Right ventricle myocardium superior (tissue), 1 donor: Measurements from ENCODE around the gene ZNRD2. TPM values are rescaled to one million over a fixed set of nuclear protein-coding genes. Genes with fewer than 3 reads are reported as not detected.
"Not testable (repeated sequence)": the region's sequence is repeated elsewhere in the genome, so short reads cannot be mapped to it uniquely, and the experiment has no call there.

Experiments
- ATAC-seq: fragments of 200-7000 bp; cut with Tn5 transposase; one replicate; pipeline ENCODE4 v1.9.1; 2020; ENCODE audit warnings: mild to moderate bottlenecking; ENCODE audit not compliant: poor library complexity
- DNase-seq: peaks from one replicate; pipeline ENCODE4 v3.0.0-alpha.2; 2020
- intact Hi-C: fragments of 100-400 bp; cut with DNase I; formaldehyde crosslinking; loops from one replicate; pipeline ENCODE4 v1.11.2; 2022
- total RNA-seq: library from RNA; stranded (reverse); fragmentation: NEBNext Ultra II Directional; extraction: Animal tissue kit (Norgen Biotek cat#: 25700); gene quantifications from one replicate; pipeline ENCODE4 v1.2.1, GENCODE V29; 2021
- donor health status: DM: no; HTN: yes; CAD: no; lungs with severe emphysema.

The ZNRD2 gene
- total RNA-seq, 1 donor from 2014 or later = 23.2 TPM

DNA sequence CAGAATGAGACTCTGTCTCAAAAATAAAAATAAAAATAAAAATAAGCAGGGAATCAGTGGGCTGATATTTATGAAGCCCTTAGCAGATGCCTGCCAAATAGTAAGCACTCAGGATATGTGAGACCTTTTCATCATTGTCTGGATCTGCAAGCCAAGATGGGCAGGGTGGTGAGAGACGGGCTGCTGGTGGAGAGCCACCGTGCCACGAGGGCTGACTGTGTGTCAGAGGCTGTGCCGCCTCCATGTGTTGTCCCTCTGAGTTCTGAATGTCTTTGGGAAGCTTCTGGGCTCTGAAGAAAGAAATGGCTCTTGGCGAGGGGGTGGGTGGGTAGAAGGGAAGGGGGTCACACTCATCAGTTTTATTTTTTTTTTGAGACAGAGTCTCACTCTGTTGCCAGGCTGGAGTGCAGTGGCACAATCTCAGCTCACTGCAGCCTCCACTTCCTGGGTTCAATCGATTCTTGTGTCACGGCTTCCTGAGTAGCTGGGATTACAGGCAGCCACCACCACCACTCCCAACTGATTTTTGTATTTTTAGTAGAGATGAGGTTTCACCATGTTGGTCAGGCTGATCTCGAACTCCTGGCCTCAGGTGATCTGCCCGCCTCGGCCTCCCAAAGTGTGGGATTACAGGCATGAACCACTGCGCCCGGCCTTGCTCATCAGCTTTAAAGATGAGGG, 5.3 kb upstream of the ZNRD2 start:
- ATAC-seq, DNase-seq, intact Hi-C loops: not testable (repeated sequence)

DNA sequence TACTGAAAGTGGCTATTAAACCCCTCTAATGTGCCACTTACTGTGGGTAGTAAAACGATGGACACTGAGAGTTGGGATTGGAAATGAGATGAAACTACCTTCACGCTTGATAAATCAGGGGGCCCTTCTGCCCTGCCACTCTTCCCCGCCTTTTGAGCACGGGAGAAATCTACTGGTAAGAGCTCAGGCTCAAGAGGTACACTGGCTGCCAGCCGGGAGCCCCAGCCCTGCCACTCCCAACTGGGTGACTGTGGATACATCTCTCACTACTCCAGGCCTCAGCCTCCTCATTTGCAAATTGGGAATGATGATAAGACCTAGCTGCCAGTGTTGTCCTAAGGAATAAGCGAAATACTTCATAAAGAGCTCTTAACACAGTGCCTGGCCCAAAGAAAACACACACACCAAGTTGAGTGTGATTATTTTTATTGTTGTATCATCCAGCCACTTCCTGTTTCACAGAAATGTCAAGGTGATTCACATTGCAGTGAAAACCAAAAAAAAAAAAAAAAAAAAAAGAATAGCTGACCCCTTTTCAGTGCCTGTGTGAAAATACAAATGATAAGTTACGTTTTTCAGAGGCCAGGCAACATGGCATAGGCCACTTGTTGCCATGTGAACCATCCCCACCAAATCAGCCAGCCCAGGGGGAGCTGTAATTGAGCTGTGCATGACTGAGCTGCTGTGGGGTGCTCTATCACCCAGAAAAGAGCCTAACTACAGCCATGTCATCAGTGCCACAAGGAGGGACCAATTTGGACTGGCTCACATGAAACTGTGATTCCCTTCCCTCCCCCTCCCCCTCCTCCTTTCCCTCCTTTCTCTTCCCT, 4.4 kb upstream of the ZNRD2 start:
- intact Hi-C loops = no loop called here
- no peak for ATAC-seq
- DNase-seq = no peak

DNA sequence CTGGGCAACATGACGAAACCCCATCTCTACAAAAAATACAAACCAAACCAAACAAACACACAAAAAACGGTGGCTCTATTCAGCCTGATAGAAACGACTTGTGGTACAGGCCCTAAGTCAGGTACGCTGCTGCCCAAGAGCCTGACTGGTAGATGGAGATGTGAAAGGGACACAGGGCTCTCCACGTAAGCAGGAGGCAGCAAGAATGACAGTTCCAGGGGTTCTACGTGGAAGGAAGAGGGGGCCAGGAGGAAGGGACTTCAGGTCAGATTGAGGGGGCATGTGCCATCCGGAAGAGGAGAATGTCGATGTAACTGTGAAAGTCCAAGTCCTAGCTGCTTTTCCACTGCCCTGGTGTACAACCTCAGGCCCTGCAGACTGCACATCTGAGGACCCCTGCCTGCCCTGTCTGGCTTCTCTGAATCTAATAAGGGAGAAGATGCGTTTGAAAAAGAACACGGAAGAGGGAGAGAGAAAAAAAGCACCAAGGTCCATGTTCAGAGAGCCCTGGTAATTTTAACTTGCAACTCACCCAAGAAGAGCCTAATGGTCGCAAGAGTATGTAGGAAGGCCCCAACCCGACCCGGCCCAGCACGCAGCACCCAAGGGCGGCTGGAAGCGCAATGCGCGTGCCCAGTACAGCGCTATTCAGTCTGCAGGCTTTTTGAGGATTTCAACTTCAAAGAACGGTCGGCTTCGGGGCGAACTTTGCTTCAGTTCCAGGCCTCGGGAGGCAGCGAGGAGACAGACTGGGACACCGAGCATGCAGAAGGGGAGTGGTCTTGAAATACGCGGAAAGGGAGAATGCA, 909 bp upstream of the ZNRD2 start:
- intact Hi-C loops = no loop called here
- DNase-seq (no peak), ATAC-seq (peak; percentile 25)

DNA sequence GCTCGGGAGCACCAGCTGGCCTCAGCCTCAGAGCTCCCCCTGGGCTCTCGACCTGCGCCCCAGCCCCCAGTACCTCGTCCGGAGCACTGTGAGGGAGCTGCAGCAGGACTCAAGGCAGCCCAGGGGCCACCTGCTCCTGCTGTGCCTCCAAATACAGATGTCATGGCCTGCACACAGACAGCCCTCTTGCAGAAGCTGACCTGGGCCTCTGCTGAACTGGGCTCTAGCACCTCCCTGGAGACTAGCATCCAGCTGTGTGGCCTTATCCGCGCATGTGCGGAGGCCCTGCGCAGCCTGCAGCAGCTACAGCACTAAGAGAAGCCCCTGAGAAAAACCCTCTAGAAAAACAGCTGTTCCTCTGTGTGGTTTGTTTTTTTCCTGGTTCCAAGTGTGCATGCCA, 1.1 kb downstream of the ZNRD2 start:
- no peak for ATAC-seq
- intact Hi-C loops = loop anchor here (5.0 kb wide), 1 partner anchor 36 kb away; no protein-coding TSS in a partner anchor
- DNase-seq = no peak

DNA sequence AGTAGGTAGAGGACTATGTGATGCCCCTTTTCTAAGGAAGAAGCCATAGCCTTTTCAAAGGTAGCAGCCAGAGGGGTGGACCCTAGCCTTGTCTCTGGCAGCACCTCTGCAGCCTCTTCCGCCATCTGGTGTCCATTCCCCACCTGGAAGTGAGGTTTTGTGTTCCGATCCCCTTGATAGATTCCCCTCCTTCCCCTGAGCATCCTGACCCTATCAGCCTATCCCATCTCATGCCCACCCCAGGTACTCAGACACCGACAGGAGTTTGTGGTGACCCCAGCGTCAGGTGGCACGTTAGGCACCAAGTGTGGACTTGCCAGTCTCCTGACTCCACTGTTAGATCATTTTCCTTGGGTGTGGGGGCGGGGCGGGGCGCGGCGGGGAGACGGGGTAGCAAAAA, 1.7 kb downstream of the ZNRD2 start:
- DNase-seq = no peak
- intact Hi-C loops = loop anchor here (5.0 kb wide), 1 partner anchor 35 kb away; no protein-coding TSS in a partner anchor
- ATAC-seq = no peak

DNA sequence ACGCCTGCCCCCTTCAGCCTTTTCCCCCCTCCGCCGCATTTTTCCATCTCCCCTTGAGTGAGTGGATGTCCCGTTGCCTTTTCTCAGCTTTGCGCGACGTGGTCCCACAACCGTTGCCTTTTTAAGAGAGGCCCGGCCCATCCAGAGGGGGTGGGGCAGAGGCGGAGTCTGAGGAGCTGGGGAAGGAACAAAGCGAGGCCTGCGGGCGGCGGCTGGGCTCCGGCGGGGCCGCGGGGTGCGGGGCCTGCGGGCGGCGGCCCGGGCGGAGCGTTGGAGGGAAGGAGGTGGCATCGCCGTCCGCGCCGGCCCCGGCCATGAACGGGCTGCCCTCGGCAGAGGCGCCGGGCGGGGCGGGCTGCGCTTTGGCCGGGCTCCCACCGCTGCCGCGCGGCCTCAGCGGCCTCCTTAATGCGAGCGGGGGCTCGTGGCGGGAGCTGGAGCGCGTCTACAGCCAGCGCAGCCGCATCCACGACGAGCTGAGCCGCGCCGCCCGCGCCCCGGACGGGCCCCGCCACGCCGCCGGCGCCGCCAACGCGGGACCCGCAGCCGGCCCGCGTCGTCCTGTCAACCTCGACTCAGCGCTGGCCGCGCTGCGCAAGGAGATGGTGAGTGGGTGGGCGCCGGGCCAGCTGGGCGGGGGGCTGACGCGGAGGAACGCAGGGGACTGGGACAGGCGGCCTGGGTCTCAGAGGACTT, 2.2 kb downstream of the ZNRD2 start, which contains the start of gene FAM89B:
FAM89B (plus strand) TSS at position 183 of the 696 bp plus-strand sequence; CDS start at position 315, 132 bp downstream.
- ATAC-seq (peak; percentile 21), DNase-seq (peak; percentile 96)
- intact Hi-C loops = loop anchor here (5.0 kb wide), 1 partner anchor 35 kb away; no protein-coding TSS in a partner anchor

DNA sequence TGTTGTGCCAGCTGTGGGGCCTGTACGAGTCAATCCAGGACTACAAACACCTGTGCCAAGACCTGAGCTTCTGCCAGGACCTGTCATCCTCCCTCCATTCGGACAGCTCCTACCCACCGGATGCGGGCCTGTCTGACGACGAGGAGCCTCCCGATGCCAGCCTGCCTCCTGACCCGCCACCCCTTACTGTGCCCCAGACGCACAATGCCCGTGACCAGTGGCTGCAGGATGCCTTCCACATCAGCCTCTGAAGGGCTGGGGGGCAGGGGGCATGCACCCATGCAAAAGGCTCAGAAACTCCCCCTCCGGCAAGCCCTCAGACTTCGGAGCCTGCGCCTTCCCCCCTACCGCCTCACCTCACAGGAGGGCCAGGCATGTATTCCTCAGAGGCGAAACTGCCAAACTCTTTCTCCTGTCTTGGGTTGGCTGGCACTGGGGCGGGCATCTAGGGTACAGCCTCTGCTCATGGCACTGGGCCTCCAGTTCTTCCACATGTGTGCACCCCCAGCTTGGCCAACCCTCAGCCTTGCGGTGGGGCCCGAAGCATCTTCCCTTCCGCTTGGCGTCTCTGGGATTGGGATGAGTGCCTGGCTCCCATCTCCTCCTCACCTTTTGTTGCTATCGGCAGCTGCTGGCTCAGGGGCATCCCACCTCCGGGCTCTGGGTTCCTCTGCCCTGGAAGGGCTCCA, 3.3 kb downstream of the ZNRD2 start:
- intact Hi-C loops = loop anchor here (5.0 kb wide), 1 partner anchor 34 kb away; no protein-coding TSS in a partner anchor
- no peak for DNase-seq
- ATAC-seq = no peak

DNA sequence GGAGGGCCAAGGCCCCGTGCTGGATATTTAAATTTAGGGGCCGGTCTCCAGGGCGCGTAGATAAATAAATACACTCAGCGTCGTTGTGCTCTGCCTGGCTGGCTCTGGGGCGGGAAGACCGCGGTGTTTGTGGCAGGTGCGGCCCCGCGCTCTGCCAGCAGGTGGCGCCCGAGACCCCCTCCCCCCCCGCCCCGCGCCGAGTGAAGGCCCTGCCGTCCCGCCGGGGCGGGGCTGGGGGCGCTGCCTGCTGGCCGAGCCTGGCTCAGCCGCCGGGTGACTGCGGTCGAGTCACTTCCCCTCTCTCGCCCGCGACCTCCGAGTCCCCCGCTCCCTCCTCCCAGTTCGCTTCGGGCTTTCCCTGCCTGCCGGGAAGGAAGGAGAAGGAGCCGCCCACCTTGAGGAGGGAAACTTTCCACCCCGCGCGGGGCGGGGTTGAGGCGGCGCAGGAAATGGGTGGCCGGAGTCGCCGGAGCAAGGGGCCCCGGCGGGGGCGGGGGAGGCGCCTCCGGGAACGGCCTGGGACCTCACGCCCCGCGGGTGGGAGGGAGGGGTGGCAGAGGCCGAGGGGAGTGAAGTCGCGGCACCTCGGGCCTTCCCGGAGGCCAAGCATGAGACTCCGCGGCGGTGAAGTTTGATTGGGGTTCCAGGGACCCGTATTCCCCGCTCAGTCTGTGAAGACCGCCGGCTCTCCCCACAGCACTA, 4.0 kb downstream of the ZNRD2 start:
- ATAC-seq (peak; percentile 61), DNase-seq (peak; percentile 95)
- intact Hi-C loops = loop anchor here (5.0 kb wide), 1 partner anchor 33 kb away; no protein-coding TSS in a partner anchor

DNA sequence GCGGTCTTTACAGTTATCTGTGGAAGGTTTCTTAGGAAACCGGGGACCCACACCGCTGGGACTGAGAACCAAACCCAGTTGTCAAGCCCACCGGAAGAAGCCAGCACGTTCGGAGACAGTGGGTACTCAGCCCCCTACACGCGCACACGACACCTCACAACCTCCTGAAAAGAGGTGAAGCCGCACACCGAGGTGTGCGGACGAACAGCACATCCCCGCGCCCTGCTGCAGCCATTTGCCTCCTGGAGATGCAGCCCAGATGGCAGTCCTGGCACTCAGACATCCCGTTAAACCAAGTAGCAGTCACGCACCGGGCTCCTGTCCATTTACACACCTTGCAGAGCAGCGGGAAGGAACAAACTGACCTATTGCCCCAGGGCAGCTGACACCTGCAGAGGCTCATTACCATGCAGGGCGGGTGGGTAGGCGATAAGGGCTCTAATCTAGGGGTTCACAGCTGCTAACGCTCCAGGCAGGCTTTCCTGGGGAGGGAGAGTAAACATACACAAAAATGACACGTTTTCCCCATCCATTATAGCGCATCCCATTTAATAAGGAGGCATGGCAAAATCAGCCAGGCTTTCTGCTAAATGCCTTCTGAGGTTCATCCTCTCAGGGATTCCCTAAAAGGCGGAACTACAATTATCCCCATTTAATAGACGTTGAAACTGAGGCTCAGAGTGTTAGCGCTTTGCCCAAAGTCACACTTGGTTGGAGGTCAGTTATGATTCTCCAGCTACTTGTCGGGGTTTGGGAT, 4.7 kb downstream of the ZNRD2 start:
- ATAC-seq = no peak
- intact Hi-C loops = loop anchor here (5.0 kb wide), 1 partner anchor 32 kb away; no protein-coding TSS in a partner anchor
- no peak for DNase-seq

DNA sequence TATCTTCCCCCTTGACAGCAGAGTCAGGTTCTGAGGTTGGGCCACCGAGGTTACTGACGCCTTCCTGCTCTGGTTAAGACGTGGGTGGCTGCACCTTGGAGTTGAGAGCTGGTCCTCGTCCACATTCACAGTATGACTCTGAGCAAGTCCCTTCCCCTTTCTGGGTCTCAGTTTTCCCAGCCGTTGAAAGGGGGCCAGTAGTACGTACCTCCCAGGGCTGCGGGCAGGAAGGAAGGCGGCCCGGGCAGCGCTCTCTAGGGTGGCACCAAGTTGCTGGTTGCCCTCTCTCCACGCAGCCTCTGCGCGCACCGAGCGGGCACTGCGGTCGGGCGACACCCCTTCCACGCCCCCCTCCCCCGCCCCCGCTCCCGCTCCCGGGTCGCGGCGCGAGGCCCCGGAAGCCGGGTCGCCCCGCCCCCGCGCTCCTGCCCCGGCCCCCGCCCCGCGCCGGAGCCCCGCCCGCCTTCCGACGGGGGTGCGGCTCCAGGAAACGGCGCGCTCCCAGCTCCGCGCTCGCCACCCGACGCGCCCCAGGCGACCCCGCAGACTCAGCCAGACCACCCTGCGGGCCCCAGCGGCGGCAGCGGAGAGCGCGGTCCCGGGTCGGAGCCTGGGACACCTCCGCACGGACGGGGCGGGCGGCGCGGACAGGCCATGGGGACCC, 5.4 kb downstream of the ZNRD2 start, which contains the start of gene EHBP1L1:
EHBP1L1 (plus strand) TSS at position 486 of the 664 bp plus-strand sequence. CDS start 250 bp downstream, outside the sequence.
- peak; percentile 28 for ATAC-seq
- peak; percentile 87 for DNase-seq
- intact Hi-C loops = no loop called here

DNA sequence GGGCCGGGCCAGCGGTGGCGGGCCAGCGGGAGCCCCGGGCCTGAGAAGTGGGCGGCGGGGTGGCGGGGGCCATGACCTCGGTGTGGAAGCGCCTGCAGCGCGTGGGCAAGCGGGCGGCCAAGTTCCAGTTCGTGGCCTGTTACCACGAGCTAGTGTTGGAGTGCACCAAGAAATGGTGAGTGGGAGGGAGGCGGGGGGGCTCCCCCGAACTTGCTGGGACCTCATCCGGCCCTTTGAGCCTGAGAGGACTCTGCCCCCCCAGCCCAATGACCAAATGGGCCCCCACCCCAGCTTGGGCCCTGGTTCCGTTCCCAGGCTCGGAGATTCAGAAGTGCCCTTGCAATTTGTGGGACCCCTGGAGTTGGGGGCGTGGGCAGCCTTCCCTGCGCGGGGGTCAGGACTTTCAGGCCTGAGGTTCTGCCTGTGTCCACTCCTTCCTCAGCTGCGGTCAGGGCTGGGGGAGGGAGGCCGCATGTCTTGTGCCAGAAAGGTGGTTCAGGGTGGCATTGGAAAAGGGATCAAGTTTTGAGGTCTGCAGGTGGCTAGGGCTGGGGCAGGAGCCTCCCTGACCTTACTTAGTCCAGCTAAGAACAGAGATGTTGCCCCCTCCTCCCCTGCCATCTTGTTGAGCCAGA, 6.1 kb downstream of the ZNRD2 start:
- intact Hi-C loops = no loop called here
- no peak for ATAC-seq
- no peak for DNase-seq

DNA sequence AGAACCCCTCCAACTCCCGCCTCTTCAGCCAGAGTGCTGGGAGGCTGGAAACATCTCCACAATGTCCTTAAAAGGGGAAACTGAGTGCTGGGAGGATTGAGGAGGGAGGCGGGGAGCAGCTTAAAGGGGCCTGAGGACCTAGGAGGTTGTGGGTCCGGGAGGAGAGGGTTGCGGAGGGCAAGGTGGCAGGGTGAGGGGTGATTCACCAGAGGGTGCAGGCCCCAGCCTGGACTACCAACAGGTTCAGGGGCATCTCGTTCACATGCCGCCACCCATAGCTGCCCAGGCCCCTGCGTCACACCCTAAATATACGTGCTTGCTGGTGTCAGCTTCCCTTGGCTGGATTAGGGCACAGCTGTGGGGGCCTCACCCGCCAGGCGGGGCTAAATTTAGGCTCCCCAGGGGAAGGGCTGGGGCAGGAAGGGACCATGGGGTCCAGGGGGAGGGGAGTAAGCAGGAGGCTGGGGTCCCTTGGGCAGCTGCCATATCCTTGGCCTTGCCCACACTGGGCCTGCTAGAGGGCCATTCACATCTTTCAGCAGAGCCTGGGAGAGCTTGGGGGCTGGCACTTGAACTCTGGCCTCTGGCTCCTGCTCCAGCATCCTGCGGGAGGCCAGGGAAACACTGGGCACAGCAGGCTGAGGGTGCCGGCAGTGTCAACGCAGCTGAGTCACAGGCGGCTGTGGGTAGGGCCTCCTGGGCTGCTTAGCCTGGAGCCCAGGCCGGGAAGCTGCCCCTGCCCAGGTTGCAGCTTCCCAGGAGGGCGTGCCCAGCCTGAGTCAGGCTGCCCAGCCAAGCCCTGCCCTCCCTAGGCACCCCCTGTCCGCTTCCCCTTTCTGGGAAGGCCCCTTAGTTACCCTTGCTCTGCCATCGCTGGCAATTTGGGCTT, 6.8 kb downstream of the ZNRD2 start:
- intact Hi-C loops = no loop called here
- ATAC-seq (peak; percentile 18), DNase-seq (peak; percentile 81)

DNA sequence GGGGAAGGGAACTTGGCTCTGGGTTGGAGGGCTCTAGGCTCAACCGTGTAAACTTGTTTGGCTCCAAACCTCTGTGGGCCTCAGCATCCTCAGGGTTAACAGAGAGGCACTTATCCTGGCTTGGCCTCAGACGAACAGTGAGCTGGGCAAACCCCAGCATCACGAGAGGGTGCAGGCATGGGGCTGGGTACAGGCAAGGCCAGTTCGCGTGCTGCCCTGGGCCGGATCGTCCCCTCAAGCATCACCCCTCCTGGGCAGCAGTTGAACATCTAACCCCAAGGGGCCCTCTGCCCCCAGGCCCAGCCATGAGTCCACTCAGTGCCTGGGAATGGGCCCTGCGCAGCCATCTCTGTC, 7.5 kb downstream of the ZNRD2 start:
- no peak for DNase-seq
- intact Hi-C loops = no loop called here
- no peak for ATAC-seq

DNA sequence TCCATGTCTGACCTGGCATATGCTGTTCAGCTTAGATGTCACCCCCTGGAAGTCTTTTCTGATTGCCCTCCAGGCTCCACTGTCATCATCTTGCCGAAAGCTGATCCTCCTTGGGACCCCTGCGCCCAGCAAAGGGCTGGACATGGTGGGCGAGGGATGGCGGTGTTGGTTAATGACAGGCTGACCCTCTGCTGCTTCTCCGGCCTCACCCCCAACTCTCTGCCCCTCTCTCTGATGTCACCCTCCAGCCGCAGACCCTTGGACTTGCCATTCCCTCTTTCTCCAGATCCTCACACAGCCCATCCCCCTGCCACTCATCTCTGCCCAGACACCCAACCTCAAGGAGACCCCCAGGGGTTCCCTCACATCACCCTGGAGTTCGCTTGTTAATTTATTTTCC, 7.9 kb downstream of the ZNRD2 start:
- intact Hi-C loops = no loop called here
- ATAC-seq = no peak
- DNase-seq = no peak

DNA sequence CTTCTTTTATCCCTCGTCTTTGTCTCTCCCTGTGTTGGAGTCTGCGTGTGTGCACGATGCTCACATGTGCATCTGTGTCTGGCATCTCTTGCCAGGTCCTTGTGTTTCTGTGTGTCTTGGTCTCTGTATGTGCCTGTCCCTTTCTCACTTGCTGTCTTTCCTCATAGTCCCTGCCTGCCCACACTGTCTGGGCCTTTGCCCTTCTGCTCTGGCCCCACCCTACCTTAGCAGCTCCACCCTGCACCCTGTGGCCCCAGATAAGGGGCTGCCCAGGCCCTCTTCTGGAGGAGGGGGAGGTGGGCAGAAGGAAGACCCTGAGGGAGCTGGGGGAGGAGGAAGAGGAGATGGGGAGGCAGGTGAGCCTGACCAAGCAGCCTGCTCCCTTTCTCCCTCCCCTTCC, 8.4 kb downstream of the ZNRD2 start:
- DNase-seq = no peak
- intact Hi-C loops = no loop called here
- ATAC-seq = no peak
